AG04449 (cell line): ENCODE measurements around the gene CWH43.

ENCODE experiments used
- CTCF ChIA-PET: fragments of 350-600 bp; formaldehyde crosslinking; extraction: SDS; loops from one replicate; lab custom pipeline; 2021; ENCODE audit warnings: antibody characterized with exemption; lab: Yijun Ruan, JAX
- POLR2A ChIA-PET: fragments of 400-600, 350-600 bp; formaldehyde crosslinking; extraction: SDS; loops from one replicate; lab custom pipeline; 2020; ENCODE audit warnings: antibody characterized with exemption, inconsistent platforms; lab: Yijun Ruan, JAX
- DNase-seq: peaks from one replicate; pipeline ENCODE4 v3.0.0-alpha.2; 2010; ENCODE audit warnings: low read depth, low spot score
- H3K4me3 ChIP-seq: 2 replicates; pipeline ENCODE4 v1.5.1; 2011; ENCODE audit warnings: low read depth, mild to moderate bottlenecking, control low read depth, low read length
- CTCF ChIP-seq: IDR thresholded peaks from one replicate; pipeline ENCODE4 v1.5.1; 2011; ENCODE audit warnings: mild to moderate bottlenecking, moderate library complexity, low read length, control low read depth, inconsistent platforms; ENCODE audit not compliant: insufficient read depth; ENCODE audit errors: missing control alignments

The CWH43 gene

DNA sequence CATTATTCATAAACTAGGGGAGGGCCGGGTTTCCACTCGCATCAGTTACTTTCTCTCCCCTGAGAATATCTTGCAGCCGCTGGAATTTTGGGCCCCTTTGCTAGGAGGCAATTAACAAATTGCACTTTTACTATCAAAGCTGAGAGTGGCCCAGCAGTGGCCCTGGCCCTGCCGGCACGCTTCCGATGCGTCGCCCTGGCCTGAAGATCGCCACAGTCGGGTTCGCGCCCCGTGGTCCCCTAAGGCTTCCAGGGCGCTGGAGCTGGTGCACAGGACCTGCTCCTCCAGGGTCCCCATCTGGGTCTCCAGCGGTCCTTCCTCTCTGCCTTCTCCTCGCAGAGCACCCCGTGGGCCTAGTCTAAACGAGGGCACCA lies 486 bp upstream of the CWH43 start:
- TF ChIP-seq CTCF, result no peak
- DNase-seq, result no peak
- no peak overlapping the region for H3K4me3 ChIP-seq
- ChIA-PET CTCF (no interaction called here), POLR2A (no interaction called here)

- ChIA-PET POLR2A (no interaction called here), CTCF (interaction anchor here (0.7 kb wide), 1 partner anchor 8 kb away, joined by 3 read pairs; no protein-coding TSS in a partner anchor)
- no peak for DNase-seq
- H3K4me3 ChIP-seq, result no peak overlapping the region
- TF ChIP-seq CTCF, result no peak
These were observed 634 bp downstream of the CWH43 start for GRCh38 chr4:48986654-48987164.

DNA sequence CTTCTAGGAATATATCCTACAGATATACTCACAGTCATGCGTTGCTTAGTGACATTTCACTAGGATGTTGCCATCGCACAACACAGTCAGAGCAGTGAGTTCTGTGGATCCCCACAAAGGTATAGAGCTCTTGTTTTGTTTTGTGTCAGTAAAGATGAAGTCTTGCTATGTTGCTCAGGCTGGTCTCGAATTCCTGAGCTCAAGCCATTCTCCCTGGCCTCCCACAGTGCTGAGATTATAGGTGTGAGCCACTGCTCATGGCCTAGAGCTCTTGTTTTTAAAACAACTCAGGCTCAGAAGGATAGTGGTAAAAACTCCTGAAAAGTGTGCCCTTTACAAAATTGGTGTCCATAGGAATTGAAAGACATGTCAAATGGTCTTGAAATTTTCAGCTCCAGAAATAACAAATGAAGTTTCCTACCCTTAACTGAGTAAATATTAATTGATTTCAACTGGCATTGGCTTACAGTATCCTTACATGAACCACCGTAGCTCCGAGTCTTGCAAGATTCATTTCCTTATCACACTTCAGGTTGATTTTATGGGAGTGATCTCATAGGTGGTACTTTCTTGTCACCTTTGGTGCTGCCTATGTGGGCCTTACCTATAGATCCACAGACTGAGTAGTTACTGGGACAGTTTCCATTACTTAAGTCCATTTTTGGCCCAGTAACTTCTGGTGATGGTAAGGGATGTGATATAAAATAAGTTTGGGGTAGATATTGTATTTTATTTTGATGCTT lies 3.6 kb downstream of the CWH43 start:
- ChIA-PET POLR2A (no interaction called here), CTCF (no interaction called here)
- no peak for DNase-seq
- TF ChIP-seq CTCF, result no peak
- H3K4me3 ChIP-seq, result no peak overlapping the region

DNA sequence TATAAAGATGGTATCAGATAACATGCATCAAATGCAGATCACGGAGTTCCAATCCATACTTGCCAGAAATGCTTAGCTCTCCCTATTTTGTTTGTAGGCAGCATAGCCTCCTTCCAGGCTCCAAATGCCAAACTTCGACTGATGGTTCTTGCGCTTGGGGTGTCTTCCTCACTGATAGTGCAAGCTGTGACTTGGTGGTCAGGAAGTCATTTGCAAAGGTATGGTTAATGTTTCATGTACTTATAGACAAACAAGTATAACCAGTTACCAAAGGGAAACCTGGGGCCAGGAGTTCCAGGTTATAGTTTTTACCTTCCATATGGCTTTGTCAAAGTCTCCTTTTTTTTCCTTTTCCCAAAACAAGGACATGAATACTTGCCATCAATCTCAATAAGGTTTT lies 5.3 kb downstream of the CWH43 start:
- ChIA-PET POLR2A (no interaction called here), CTCF (no interaction called here)
- no peak for DNase-seq
- H3K4me3 ChIP-seq, result no peak overlapping the region
- TF ChIP-seq CTCF, result no peak

DNA sequence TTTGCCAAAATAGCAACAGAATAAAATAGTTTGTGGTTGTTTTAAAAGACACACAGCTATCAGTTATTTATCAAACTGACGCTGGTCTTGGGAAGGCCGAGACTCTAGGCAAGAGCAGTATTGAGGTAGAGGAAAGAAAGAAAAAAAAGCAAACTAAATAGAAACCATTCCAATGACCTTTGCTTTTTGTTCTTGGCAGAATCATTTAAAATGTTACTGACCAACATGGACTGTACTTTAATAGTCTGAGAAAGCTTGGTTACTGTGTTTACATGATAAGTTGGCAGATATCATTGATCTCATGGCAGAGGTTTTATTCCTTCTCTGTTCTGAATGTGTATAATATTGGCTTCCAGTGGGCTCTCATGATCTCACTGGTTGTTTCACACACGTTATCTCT lies 11.9 kb downstream of the CWH43 start:
- CTCF ChIA-PET, result no interaction called here
- POLR2A ChIA-PET, result no interaction called here
- DNase-seq, result no peak
- H3K4me3 ChIP-seq, result no peak overlapping the region
- no peak for TF ChIP-seq CTCF

GRCh38 chr4:48998440-48998839 lies 12.4 kb downstream of the CWH43 start:
- ChIA-PET POLR2A (no interaction called here), CTCF (no interaction called here)
- DNase-seq, result no peak
- TF ChIP-seq CTCF, result no peak
- no peak overlapping the region for H3K4me3 ChIP-seq
